Stomach smooth muscle (tissue), 2 donors: ENCODE data around the gene JARID2.

ENCODE experiments used
- H3K27ac ChIP-seq: one replicate; pipeline ENCODE4 v1.7.0; 2013; ENCODE audit warnings: mild to moderate bottlenecking, low read length, inconsistent platforms
- H3K27me3 ChIP-seq, 2 donors: one replicate each; pipeline ENCODE4 v1.7.0; 2013; ENCODE audit warnings: low read length in 2 of 2; ENCODE audit not compliant: insufficient read depth in 2 of 2, control insufficient read depth in 1 of 2
- H3K36me3 ChIP-seq, 2 donors: one replicate each; pipeline ENCODE4 v1.7.0; 2013; ENCODE audit warnings: low read length in 2 of 2; ENCODE audit not compliant: control insufficient read depth in 2 of 2, insufficient read depth in 2 of 2
- H3K4me1 ChIP-seq: one replicate; pipeline ENCODE4 v1.7.0; 2013; ENCODE audit warnings: low read length; ENCODE audit not compliant: control insufficient read depth, insufficient read depth
- H3K4me3 ChIP-seq, 2 donors: one replicate each; pipeline ENCODE4 v1.7.0; 2013; ENCODE audit warnings: low read length in 2 of 2
- H3K9ac ChIP-seq, 2 donors: one replicate each; pipeline ENCODE4 v1.7.0; 2013; ENCODE audit warnings: low read length in 2 of 2, mild to moderate bottlenecking in 1 of 2
- H3K9me3 ChIP-seq, 2 donors: one replicate each; pipeline ENCODE4 v1.7.0; 2013; ENCODE audit warnings: low read length in 2 of 2; ENCODE audit not compliant: control insufficient read depth in 2 of 2
- donor health status: healthy.
- donor health status: Pancreatic carcinoma.

Gene JARID2

GRCh38 chr6:15337582-15337981 lies 91.7 kb downstream of the JARID2 start:
- Histone ChIP-seq H3K9ac (no peak overlapping the region), H3K27ac (no peak overlapping the region), H3K9me3 (no peaks in the 10 kb centered on the region), H3K4me1 (peaks cover 14% of the 10 kb centered on the region), H3K27me3 (no peaks in the 10 kb centered on the region), H3K4me3 (no peak overlapping the region), H3K36me3 (no peaks in the 10 kb centered on the region)

GRCh38 chr6:15338476-15338875 lies 92.6 kb downstream of the JARID2 start:
- Histone ChIP-seq H3K36me3 (no peaks in the 10 kb centered on the region), H3K9ac (no peak overlapping the region), H3K9me3 (no peaks in the 10 kb centered on the region), H3K27me3 (no peaks in the 10 kb centered on the region), H3K4me1 (peaks cover 14% of the 10 kb centered on the region), H3K27ac (no peak overlapping the region), H3K4me3 (no peak overlapping the region)

GRCh38 chr6:15339081-15339480 lies 93.2 kb downstream of the JARID2 start:
- Histone ChIP-seq H3K9me3 (no peaks in the 10 kb centered on the region), H3K27ac (no peak overlapping the region), H3K9ac (no peak overlapping the region), H3K36me3 (no peaks in the 10 kb centered on the region), H3K27me3 (no peaks in the 10 kb centered on the region), H3K4me1 (peaks cover 17% of the 10 kb centered on the region), H3K4me3 (no peak overlapping the region)

GRCh38 chr6:15340105-15340601 lies 94.3 kb downstream of the JARID2 start:
- Histone ChIP-seq H3K4me1 (peaks cover 17% of the 10 kb centered on the region), H3K27me3 (no peaks in the 10 kb centered on the region), H3K4me3 (no peak overlapping the region), H3K9me3 (no peaks in the 10 kb centered on the region), H3K27ac (no peak overlapping the region), H3K9ac (no peak overlapping the region), H3K36me3 (no peaks in the 10 kb centered on the region)

GRCh38 chr6:15340775-15341174 lies 94.9 kb downstream of the JARID2 start:
- Histone ChIP-seq H3K27me3 (no peaks in the 10 kb centered on the region), H3K4me3 (no peak overlapping the region), H3K27ac (no peak overlapping the region), H3K9me3 (no peaks in the 10 kb centered on the region), H3K4me1 (peaks cover 15% of the 10 kb centered on the region), H3K9ac (no peak overlapping the region), H3K36me3 (no peaks in the 10 kb centered on the region)

- Histone ChIP-seq H3K27me3 (no peaks in the 10 kb centered on the region), H3K9ac (no peak overlapping the region), H3K27ac (no peak overlapping the region), H3K4me1 (peaks cover 15% of the 10 kb centered on the region), H3K36me3 (no peaks in the 10 kb centered on the region), H3K4me3 (no peak overlapping the region), H3K9me3 (no peaks in the 10 kb centered on the region)
Measured at GRCh38 chr6:15341311-15342001, 95.6 kb downstream of the JARID2 start.

GRCh38 chr6:15342114-15342513 lies 96.2 kb downstream of the JARID2 start:
- Histone ChIP-seq H3K27ac (no peak overlapping the region), H3K27me3 (no peaks in the 10 kb centered on the region), H3K9ac (no peak overlapping the region), H3K4me1 (peaks cover 14% of the 10 kb centered on the region), H3K36me3 (no peaks in the 10 kb centered on the region), H3K4me3 (no peak overlapping the region), H3K9me3 (no peaks in the 10 kb centered on the region)

- Histone ChIP-seq H3K27me3 (no peaks in the 10 kb centered on the region), H3K9ac (no peak overlapping the region), H3K4me3 (peak overlapping the region in 1 of 2 donors; percentile 7), H3K9me3 (no peaks in the 10 kb centered on the region), H3K4me1 (peaks cover 10% of the 10 kb centered on the region), H3K36me3 (no peaks in the 10 kb centered on the region), H3K27ac (no peak overlapping the region)
Measured at GRCh38 chr6:15343490-15344191, 97.8 kb downstream of the JARID2 start.

- no peaks in the 10 kb centered on the region for H3K27me3 ChIP-seq
- H3K4me1 ChIP-seq, result peaks cover 10% of the 10 kb centered on the region
- no peak overlapping the region for H3K9ac ChIP-seq
- H3K4me3 ChIP-seq, result no peak overlapping the region
- no peaks in the 10 kb centered on the region for H3K36me3 ChIP-seq
- H3K27ac ChIP-seq, result no peak overlapping the region
- H3K9me3 ChIP-seq, result no peaks in the 10 kb centered on the region
Measured at GRCh38 chr6:15344192-15344519, 98.3 kb downstream of the JARID2 start.

- H3K27me3 ChIP-seq, result no peaks in the 10 kb centered on the region
Measured at GRCh38 chr6:15344831-15345230, 99.0 kb downstream of the JARID2 start.

GRCh38 chr6:15346315-15346714 lies 100.4 kb downstream of the JARID2 start:
- Histone ChIP-seq H3K36me3 (no peaks in the 10 kb centered on the region), H3K4me3 (no peak overlapping the region), H3K9ac (no peak overlapping the region), H3K4me1 (peaks cover 10% of the 10 kb centered on the region), H3K9me3 (no peaks in the 10 kb centered on the region), H3K27me3 (no peaks in the 10 kb centered on the region), H3K27ac (no peak overlapping the region)

More at GRCh38 chr6:15344831-15345230, 99.0 kb downstream of the JARID2 start:
- Histone ChIP-seq H3K4me1 (peaks cover 10% of the 10 kb centered on the region), H3K9me3 (no peaks in the 10 kb centered on the region), H3K36me3 (no peaks in the 10 kb centered on the region), H3K9ac (no peak overlapping the region), H3K27ac (no peak overlapping the region), H3K4me3 (no peak overlapping the region)
